Measurements from ENCODE around the gene SDC3.
"Not testable (repeated sequence)": the region's sequence is repeated elsewhere in the genome, so short reads cannot be mapped to it uniquely, and the experiment has no call there.

The SDC3 gene

GRCh38 chr1:30870656-30871055, 37.9 kb downstream of the SDC3 start:
- Histone ChIP-seq H3K4me3 (ENCODE audit: insufficient read depth in 1 of 2, low read depth in 1 of 2, low read length in 2 of 2) (no peak overlapping the region), H3K4ac (ENCODE audit: low read depth in 1 of 2, low read length in 2 of 2) (no peak overlapping the region), H3K14ac (ENCODE audit: low read length in 2 of 2) (no peak overlapping the region), H2BK12ac (ENCODE audit: low read length in 2 of 2) (no peak overlapping the region), H3K79me1 (replicated peaks; ENCODE audit: low read length, poor library complexity, severe bottlenecking) (peaks cover 2% of the 10 kb centered on the region), H2AFZ (ENCODE audit: low read depth, low read length) (no peak overlapping the region), H3K27ac (ENCODE audit: low read length, poor library complexity, severe bottlenecking) (no peak overlapping the region), H2BK15ac (ENCODE audit: low read depth, poor library complexity, severe bottlenecking) (no peak overlapping the region), H4K8ac (ENCODE audit: low read length) (no peak overlapping the region), H3K4me1 (ENCODE audit: control insufficient read depth, insufficient read depth, low read depth, low read length) (no peaks in the 10 kb centered on the region), H3K4me2 (ENCODE audit: low read length, poor library complexity, severe bottlenecking) (no peak overlapping the region), H3K27me3 (ENCODE audit: control insufficient read depth in 1 of 2, insufficient read depth in 1 of 2, low read length in 2 of 2) (no peaks in the 10 kb centered on the region), H3K9me3 (ENCODE audit: control insufficient read depth, low read length) (peaks cover 23% of the 10 kb centered on the region), H3K23ac (ENCODE audit: low read length in 2 of 2) (no peak overlapping the region), H4K91ac (ENCODE audit: low read length) (no peak overlapping the region), H2BK5ac (ENCODE audit: low read depth, low read length, poor library complexity, severe bottlenecking) (no peak overlapping the region), H2BK120ac (ENCODE audit: low read depth, low read length) (no peak overlapping the region), H2AK5ac (ENCODE audit: low read length, severe bottlenecking) (no peak overlapping the region), H3K18ac (ENCODE audit: low read depth in 1 of 2, low read length in 2 of 2) (no peak overlapping the region), H3K36me3 (ENCODE audit: control insufficient read depth in 1 of 2, insufficient read depth in 2 of 2, low read depth in 1 of 2, low read length in 2 of 2) (peaks cover 28 to 54% of the 10 kb centered on the region in 2 experiments), H3K9ac (ENCODE audit: low read length) (no peak overlapping the region)
- no peak for DNase-seq
- WGBS = 95% methylated on average over 3 of the region's 4 CpGs

- H3K36me3 ChIP-seq (ENCODE audit: control insufficient read depth in 1 of 2, insufficient read depth in 2 of 2, low read depth in 1 of 2, low read length in 2 of 2) = peaks cover 28 to 48% of the 10 kb centered on the region in 2 experiments
- H3K9ac ChIP-seq (ENCODE audit: low read length) = no peak overlapping the region
- H3K79me1 ChIP-seq (replicated peaks; ENCODE audit: low read length, poor library complexity, severe bottlenecking) = peaks cover 2% of the 10 kb centered on the region
- no peak overlapping the region for H3K18ac ChIP-seq (ENCODE audit: low read depth in 1 of 2, low read length in 2 of 2)
- H4K91ac ChIP-seq (ENCODE audit: low read length) = no peak overlapping the region
- H2AK5ac ChIP-seq (ENCODE audit: low read length, severe bottlenecking) = no peak overlapping the region
- no peak overlapping the region for H3K4me3 ChIP-seq (ENCODE audit: insufficient read depth in 1 of 2, low read depth in 1 of 2, low read length in 2 of 2)
- no peak overlapping the region for H2BK15ac ChIP-seq (ENCODE audit: low read depth, poor library complexity, severe bottlenecking)
- no peak for DNase-seq
- no peaks in the 10 kb centered on the region for H3K4me1 ChIP-seq (ENCODE audit: control insufficient read depth, insufficient read depth, low read depth, low read length)
- peaks cover 23% of the 10 kb centered on the region for H3K9me3 ChIP-seq (ENCODE audit: control insufficient read depth, low read length)
- no peak overlapping the region for H3K4me2 ChIP-seq (ENCODE audit: low read length, poor library complexity, severe bottlenecking)
- no peak overlapping the region for H3K27ac ChIP-seq (ENCODE audit: low read length, poor library complexity, severe bottlenecking)
- no peak overlapping the region for H3K4ac ChIP-seq (ENCODE audit: low read depth in 1 of 2, low read length in 2 of 2)
- H4K8ac ChIP-seq (ENCODE audit: low read length) = no peak overlapping the region
- H3K23ac ChIP-seq (ENCODE audit: low read length in 2 of 2) = no peak overlapping the region
- WGBS = 95% methylated on average over 3 of the region's 3 CpGs
- H2BK120ac ChIP-seq (ENCODE audit: low read depth, low read length) = no peak overlapping the region
- H2AFZ ChIP-seq (ENCODE audit: low read depth, low read length) = no peak overlapping the region
- no peak overlapping the region for H2BK5ac ChIP-seq (ENCODE audit: low read depth, low read length, poor library complexity, severe bottlenecking)
- H2BK12ac ChIP-seq (ENCODE audit: low read length in 2 of 2) = no peak overlapping the region
- H3K14ac ChIP-seq (ENCODE audit: low read length in 2 of 2) = no peak overlapping the region
- no peaks in the 10 kb centered on the region for H3K27me3 ChIP-seq (ENCODE audit: control insufficient read depth in 1 of 2, insufficient read depth in 1 of 2, low read length in 2 of 2)
These were observed 38.5 kb downstream of the SDC3 start for GRCh38 chr1:30870035-30870434.

GRCh38 chr1:30868833-30869435, 39.6 kb downstream of the SDC3 start:
- no peak overlapping the region for H3K27ac ChIP-seq (ENCODE audit: low read length, poor library complexity, severe bottlenecking)
- no peak overlapping the region for H3K18ac ChIP-seq (ENCODE audit: low read depth in 1 of 2, low read length in 2 of 2)
- H2AFZ ChIP-seq (ENCODE audit: low read depth, low read length) = no peak overlapping the region
- no peak overlapping the region for H3K4me2 ChIP-seq (ENCODE audit: low read length, poor library complexity, severe bottlenecking)
- H2BK5ac ChIP-seq (ENCODE audit: low read depth, low read length, poor library complexity, severe bottlenecking) = no peak overlapping the region
- no peaks in the 10 kb centered on the region for H3K4me1 ChIP-seq (ENCODE audit: control insufficient read depth, insufficient read depth, low read depth, low read length)
- H3K4me3 ChIP-seq (ENCODE audit: insufficient read depth in 1 of 2, low read depth in 1 of 2, low read length in 2 of 2) = no peak overlapping the region
- no peak overlapping the region for H3K23ac ChIP-seq (ENCODE audit: low read length in 2 of 2)
- no peak overlapping the region for H2BK120ac ChIP-seq (ENCODE audit: low read depth, low read length)
- H3K27me3 ChIP-seq (ENCODE audit: control insufficient read depth in 1 of 2, insufficient read depth in 1 of 2, low read length in 2 of 2) = peaks cover 0 to 8% of the 10 kb centered on the region in 2 experiments
- H3K4ac ChIP-seq (ENCODE audit: low read depth in 1 of 2, low read length in 2 of 2) = no peak overlapping the region
- no peak overlapping the region for H3K9ac ChIP-seq (ENCODE audit: low read length)
- H2AK5ac ChIP-seq (ENCODE audit: low read length, severe bottlenecking) = no peak overlapping the region
- H3K79me1 ChIP-seq (replicated peaks; ENCODE audit: low read length, poor library complexity, severe bottlenecking) = peaks cover 2% of the 10 kb centered on the region
- no peak for DNase-seq
- H3K36me3 ChIP-seq (ENCODE audit: control insufficient read depth in 1 of 2, insufficient read depth in 2 of 2, low read depth in 1 of 2, low read length in 2 of 2) = peaks cover 22 to 37% of the 10 kb centered on the region in 2 experiments
- WGBS = 97% methylated on average over 13 of the region's 13 CpGs
- no peak overlapping the region for H4K8ac ChIP-seq (ENCODE audit: low read length)
- no peak overlapping the region for H2BK12ac ChIP-seq (ENCODE audit: low read length in 2 of 2)
- no peak overlapping the region for H2BK15ac ChIP-seq (ENCODE audit: low read depth, poor library complexity, severe bottlenecking)
- H3K14ac ChIP-seq (ENCODE audit: low read length in 2 of 2) = no peak overlapping the region
- no peak overlapping the region for H4K91ac ChIP-seq (ENCODE audit: low read length)
- H3K9me3 ChIP-seq (ENCODE audit: control insufficient read depth, low read length) = peaks cover 22% of the 10 kb centered on the region

- H2AK5ac ChIP-seq (ENCODE audit: low read length, severe bottlenecking); H4K91ac ChIP-seq (ENCODE audit: low read length); H2BK12ac ChIP-seq (ENCODE audit: low read length in 2 of 2); H2AFZ ChIP-seq (ENCODE audit: low read depth, low read length); H3K27ac ChIP-seq (ENCODE audit: low read length, poor library complexity, severe bottlenecking); H3K27me3 ChIP-seq (ENCODE audit: control insufficient read depth in 1 of 2, insufficient read depth in 1 of 2, low read length in 2 of 2); H3K4me3 ChIP-seq (ENCODE audit: insufficient read depth in 1 of 2, low read depth in 1 of 2, low read length in 2 of 2); H3K18ac ChIP-seq (ENCODE audit: low read depth in 1 of 2, low read length in 2 of 2); DNase-seq; H3K4me2 ChIP-seq (ENCODE audit: low read length, poor library complexity, severe bottlenecking); H3K14ac ChIP-seq (ENCODE audit: low read length in 2 of 2); H3K79me1 ChIP-seq (replicated peaks; ENCODE audit: low read length, poor library complexity, severe bottlenecking); H3K9ac ChIP-seq (ENCODE audit: low read length); H2BK120ac ChIP-seq (ENCODE audit: low read depth, low read length); H3K4me1 ChIP-seq (ENCODE audit: control insufficient read depth, insufficient read depth, low read depth, low read length); H3K4ac ChIP-seq (ENCODE audit: low read depth in 1 of 2, low read length in 2 of 2); H4K8ac ChIP-seq (ENCODE audit: low read length); H3K23ac ChIP-seq (ENCODE audit: low read length in 2 of 2); H2BK5ac ChIP-seq (ENCODE audit: low read depth, low read length, poor library complexity, severe bottlenecking): not testable (repeated sequence)
- H3K36me3 ChIP-seq (ENCODE audit: control insufficient read depth in 1 of 2, insufficient read depth in 2 of 2, low read depth in 1 of 2, low read length in 2 of 2) = peaks cover 14 to 29% of the 10 kb centered on the region in 2 experiments
- WGBS = 93% methylated on average over 3 of the region's 4 CpGs
- peak overlapping the region; percentile 33 for H2BK15ac ChIP-seq (ENCODE audit: low read depth, poor library complexity, severe bottlenecking)
- H3K9me3 ChIP-seq (ENCODE audit: control insufficient read depth, low read length) = peaks cover 14% of the 10 kb centered on the region
These were observed 40.5 kb downstream of the SDC3 start for GRCh38 chr1:30868057-30868456.

All from mesenchymal stem cell (in vitro differentiated cells and primary cell).